Measurements from ENCODE around the gene SEC14L1.

SEC14L1 gene

GRCh38 chr17:77163001-77163400, 22.2 kb downstream of the SEC14L1 start:
- no peak for DNase-seq (ENCODE audit: low read depth)

DNA sequence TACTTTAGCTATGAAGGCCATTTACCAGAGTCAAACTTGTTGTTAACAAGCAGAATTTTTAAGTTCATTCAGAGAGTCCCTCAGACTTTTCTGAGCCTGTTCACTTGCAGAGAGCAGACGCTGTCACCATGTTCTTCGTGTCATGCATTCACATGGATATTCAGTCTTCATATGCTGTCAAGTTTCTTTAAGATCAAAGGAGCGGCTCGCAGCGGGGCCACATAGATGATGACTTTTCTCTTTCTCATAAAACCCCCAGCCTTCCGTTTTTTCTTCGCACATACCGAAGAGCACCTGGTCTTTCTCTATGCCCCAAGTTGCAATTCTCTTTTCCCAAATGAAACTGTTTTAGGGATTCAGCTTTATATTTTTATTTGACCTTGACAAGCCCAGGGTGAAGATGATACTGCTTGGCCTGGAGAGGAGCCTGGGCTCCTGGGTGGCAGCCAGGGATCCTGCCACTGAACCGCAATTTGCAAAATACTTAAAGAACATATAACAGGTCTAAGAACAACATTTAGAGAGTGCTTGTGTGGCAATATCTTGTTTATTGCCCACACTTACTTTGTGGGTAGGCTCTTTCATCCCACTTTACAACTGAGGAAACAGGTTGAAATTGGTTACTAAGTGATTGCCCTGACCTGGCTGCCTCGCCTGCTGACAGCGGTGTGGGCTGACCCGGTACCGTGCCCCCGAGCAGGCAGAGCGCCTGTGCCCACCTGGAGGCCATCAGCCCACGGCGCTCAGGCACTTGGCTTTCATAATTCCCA, 22.9 kb downstream of the SEC14L1 start:
- DNase-seq (ENCODE audit: low read depth): no peak

DNA sequence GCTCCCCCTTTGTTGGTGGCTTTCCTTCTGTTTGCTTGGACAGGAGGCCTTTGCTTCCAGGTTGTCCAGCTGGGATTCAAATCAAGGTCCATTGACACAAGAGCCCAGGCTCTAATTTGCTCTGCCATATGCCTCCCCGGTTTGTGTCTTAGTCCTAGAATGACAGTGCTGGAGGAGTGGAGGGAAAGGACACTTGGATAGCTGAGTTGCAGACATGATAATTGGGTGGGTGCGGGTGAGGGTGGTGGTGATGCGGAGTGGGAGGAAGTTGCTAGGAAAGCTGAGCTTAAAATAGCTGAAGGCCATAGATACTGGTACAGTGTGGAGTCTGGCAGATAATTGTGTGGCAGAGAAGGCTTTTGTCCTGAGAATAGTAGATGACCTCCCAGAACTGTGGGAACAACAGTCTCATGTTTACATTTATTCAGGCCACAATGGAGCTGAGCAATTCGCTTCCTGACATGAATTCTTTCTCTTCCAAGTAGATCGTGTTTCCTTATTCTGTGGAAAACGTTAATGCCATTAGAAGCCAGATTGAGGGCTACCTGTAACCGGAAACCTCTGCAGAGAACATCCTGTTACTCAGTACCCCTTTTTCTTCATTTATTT, 23.8 kb downstream of the SEC14L1 start:
- no peak for DNase-seq (ENCODE audit: low read depth)

DNA sequence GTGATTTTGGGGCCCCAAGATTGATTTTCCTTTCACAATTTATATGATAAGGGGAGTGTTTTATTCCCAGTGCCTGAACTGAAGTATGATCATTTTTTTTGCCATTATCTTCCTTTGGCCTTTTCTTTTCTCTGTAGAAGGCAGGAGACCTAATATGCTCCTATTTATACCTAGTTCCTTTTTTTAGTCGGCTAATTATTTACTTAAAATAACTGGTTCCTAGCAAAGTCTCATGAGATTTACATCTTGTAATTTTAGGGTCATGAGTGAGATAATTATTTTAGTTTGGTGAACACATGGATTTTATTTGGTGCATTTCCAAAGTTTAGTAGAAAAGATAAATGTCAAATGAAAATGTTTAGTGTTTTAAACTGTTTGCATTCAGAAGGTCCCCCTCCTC, 24.8 kb downstream of the SEC14L1 start:
- DNase-seq (ENCODE audit: low read depth): no peak

DNA sequence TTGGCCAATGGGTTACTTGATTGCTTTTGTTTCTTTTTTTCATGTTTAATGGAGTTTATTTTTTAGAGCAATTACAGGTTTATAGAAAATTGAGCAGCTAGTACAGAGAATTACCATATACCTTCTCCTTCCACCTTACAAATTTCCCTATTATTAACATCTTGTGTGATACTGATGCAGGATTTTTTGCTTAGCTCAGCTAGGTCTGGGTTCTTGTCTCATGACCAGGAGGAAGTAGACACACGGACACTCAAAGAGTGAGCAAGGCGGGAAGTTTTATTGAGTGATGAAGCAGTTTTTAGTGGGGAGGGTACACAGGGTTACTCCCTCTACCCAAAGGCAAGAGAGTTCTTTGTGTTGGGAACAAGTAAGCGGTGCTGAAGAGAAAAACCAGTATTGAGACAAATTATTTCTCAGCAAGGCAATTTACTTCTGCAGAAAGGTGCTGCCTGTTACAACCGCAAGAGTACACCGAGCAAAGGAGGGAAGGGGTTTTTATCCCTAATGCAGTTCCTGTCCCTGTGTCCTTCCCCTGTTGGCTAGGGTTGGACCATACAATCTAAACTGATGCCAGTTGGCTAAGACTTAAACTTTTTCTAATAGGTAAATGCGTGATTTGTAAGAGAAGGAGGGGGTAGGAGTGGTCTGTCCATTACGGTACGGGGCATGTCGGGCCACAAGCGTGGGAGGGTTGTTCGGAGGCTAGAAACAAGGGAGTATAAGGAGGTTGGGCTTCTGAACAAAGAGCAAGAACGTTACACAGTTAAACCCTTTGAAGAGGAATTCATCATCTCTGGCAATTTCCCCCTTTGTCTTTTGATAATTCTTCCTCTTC, 26.9 kb downstream of the SEC14L1 start:
- no peak for DNase-seq (ENCODE audit: low read depth)

DNA sequence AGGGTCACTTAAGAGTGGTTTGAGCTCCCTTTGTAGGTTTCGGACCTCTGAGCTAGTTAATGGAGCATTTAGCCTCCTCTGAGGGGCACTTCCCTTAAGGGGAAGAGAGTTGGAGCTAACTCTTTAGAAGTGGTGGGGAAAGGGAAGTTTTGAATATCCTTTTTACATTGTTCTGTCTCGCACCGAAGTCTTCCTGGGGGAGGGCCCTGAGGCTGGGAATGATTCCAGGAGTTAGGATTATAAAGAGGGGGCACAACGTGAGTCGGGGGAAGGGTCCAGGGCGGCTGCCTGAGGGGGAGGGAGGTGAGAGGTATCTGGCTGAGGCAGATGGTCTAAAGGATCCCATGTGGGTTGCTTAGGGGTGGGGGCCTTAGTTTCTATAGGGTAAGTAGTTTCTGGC, 32.3 kb downstream of the SEC14L1 start:
- no peak for DNase-seq (ENCODE audit: low read depth)

GRCh38 chr17:77174928-77175661, 34.3 kb downstream of the SEC14L1 start:
- DNase-seq (ENCODE audit: low read depth): no peak

- no peak for DNase-seq (ENCODE audit: low read depth)
Measured at GRCh38 chr17:77177002-77177741, 36.4 kb downstream of the SEC14L1 start.

GRCh38 chr17:77178050-77178449, 37.3 kb downstream of the SEC14L1 start:
- no peak for DNase-seq (ENCODE audit: low read depth)

GRCh38 chr17:77178563-77178962, 37.8 kb downstream of the SEC14L1 start:
- DNase-seq (ENCODE audit: low read depth): no peak

DNA sequence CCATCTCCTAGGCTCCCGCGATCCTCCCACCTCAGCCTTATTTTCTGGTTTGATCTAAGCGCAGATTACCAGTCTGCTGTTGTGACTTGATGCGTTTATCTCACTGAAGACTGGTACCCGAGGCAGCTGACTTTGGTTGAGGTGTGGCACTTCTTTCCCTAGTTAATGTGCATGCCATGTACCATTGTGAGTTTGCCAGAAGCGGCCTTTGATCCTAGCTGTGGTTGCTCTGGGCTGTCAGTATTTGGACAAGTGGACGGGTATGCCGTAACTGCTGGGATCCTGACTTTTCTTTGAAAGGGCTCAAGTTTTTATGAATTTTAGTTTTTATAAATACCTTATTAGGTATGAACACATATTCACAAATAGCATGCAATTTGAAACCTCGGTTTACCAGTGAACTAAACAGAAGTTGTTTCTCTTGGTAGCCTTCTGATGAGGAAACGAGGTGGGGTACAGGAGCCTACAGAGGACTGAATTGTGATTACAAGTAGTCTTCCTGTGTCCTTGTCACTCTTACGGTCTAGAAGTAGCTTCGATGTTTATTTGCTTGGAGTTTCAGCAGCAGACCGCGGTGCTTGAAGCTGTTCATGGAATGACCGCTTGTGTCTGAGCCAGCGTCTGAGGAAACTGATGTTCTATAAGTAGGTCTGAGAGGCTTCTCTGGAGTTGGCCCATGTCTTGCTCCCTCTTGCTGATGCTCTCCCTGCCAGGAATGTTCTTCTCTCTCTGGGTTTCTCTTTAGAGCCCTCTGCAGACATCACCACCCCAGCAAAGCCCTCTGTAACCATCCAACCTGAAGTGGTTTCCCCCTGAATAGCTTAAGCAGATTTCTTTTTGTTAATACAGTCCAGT, 40.0 kb downstream of the SEC14L1 start:
- no peak for DNase-seq (ENCODE audit: low read depth)

GRCh38 chr17:77182205-77183172, 41.7 kb downstream of the SEC14L1 start:
- no peak for DNase-seq (ENCODE audit: low read depth)

DNA sequence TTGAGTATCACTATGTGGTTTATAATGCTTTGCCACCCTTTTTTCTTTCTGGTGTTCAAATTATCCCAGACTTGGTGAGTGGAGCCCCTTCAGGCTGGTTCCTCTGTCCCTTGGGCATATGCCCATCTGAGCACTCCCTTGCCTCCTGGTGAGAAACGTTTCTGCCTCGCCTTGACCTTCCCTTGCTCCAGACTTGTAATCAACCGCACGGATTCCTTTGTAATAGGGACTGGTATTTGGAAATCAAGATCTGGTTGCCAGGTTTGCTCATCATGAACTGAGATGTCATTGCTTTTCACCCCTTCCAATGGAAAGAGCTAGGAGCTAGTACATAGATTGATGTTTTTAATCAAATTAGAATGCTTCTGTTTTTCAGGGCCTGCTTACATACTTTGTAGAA, 43.7 kb downstream of the SEC14L1 start:
- DNase-seq (ENCODE audit: low read depth): peak; percentile 17

DNA sequence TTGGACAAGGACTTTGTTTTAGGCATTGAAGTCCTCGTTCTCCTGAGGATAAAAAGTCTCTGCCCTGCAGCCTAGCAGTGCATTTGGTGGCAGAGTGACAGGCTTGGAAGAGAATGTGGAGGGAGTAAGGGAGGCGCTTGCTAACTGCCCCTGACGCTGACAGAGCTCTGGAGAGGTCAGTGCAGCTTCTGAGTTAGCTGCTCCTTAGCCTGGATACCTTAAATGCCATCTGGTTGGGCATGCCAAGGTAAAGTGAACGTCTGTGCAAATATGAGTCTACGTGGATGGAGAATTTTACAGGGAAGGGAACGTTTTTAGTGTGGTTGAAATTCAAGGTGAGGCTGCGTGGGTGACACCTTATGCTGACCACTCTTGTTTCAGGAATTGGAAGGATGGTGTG, 44.4 kb downstream of the SEC14L1 start:
- DNase-seq (ENCODE audit: low read depth): no peak

GRCh38 chr17:77186141-77186604, 45.4 kb downstream of the SEC14L1 start:
- DNase-seq (ENCODE audit: low read depth): no peak

DNA sequence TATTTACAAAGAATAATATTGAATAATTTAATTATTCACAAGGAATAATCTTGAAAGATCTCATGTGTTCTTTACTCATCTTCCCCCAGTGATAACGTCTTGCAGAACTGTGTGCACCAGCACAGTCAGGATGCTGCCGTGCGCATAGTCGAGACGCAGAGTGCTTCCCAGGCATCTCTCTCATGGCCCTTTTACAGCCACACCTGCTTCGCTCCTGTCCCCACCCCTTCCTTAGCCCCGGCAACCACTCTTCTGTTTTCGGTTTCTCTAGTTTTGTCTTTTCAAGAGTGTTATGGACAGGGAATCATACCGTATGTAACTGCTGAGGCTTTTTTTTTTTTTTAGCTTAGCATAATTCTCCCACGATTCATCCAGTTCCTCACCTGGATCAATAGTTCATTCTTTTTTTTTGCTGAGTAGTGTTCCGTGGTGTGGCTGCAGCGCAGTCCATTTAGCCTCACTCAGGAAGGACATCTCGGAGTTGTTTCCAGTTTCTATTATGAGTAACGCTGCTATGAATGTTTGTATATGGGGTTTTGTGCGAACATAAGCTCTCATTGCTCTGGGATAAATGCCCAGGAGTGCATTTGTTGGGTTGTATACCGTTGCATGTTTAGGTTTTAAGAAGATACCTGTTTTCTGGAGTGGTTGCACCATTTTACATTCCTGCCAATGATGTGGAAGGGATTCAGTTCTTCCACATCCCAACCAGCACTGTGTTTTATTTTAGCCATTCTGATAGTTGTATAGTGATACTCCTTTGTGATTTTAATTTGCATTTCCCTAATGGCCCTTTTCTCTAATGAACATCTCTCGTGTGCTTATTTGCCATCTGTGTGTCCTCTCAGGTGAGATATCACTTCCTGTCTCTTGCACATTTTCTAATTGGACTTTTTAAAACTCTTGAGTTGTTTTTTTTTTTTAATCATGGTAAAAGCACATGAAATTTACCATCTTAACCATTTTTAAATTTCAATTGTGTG, 47.6 kb downstream of the SEC14L1 start:
- DNase-seq (ENCODE audit: low read depth): no peak

DNA sequence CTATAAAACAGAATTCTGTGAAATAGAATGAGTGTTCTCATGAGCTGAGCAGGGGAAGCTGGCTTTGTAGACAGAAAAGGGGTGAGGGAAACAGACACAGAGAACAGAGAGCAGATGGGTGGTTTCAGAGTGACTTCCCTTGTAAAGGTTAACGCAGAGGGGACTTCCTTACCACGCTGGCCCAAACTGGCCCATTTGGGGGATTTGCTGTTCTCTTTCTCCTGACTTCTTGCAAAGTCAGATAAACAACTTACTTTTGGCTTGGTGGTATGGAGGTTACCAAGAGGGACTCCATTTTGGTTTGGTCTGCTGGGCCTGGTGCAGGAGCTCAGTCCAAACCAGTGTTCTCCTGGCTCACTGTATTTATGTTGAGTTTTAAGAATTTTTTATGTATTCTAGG, 48.4 kb downstream of the SEC14L1 start:
- DNase-seq (ENCODE audit: low read depth): no peak

GRCh38 chr17:77190576-77190975, 49.8 kb downstream of the SEC14L1 start:
- DNase-seq (ENCODE audit: low read depth): no peak
